ENCODE data around the gene OSBPL1A. TPM values are rescaled to one million over a fixed set of nuclear protein-coding genes. Genes with fewer than 3 reads are reported as not detected.

The OSBPL1A gene
- total RNA-seq, 1 experiment from 2014 or later: 53.1 TPM

GRCh38 chr18:24126155-24126961 is 271.3 kb downstream of the OSBPL1A start (continued):
- TF ChIP-seq ZNF416 (CRISPR knock-in tag; IDR thresholded peaks at IDR 0.05) (no peak), GTF2I (CRISPR knock-in tag; conservative IDR thresholded peaks at IDR 0.05) (no peak)

GRCh38 chr18:24121625-24122024 is 276.0 kb downstream of the OSBPL1A start:
- no peak overlapping the region for H3K27ac Mint-ChIP-seq
- H3K36me3 Mint-ChIP-seq: peaks cover 24% of the 10 kb centered on the region
- ChIA-PET CTCF (no interaction called here), POLR2A (no interaction called here)
- peaks cover 4% of the 10 kb centered on the region for H3K9me3 Mint-ChIP-seq
- ATAC-seq: no peak
- no peaks in the 10 kb centered on the region for H3K27me3 Mint-ChIP-seq (ENCODE audit: low read depth)
- no peak for DNase-seq (ENCODE audit: low spot score)
- H3K4me3 Mint-ChIP-seq: no peak overlapping the region
- no peaks in the 10 kb centered on the region for H3K4me1 Mint-ChIP-seq
- TF ChIP-seq SP1 (CRISPR knock-in tag; conservative IDR thresholded peaks at IDR 0.05) (no peak), USF1 (CRISPR knock-in tag; IDR thresholded peaks at IDR 0.05) (no peak), RELA (CRISPR knock-in tag; IDR thresholded peaks at IDR 0.05; ENCODE audit: borderline replicate concordance) (no peak), ZNF396 (CRISPR knock-in tag; IDR thresholded peaks at IDR 0.05; ENCODE audit: borderline replicate concordance) (no peak), FOXJ3 (CRISPR knock-in tag; IDR thresholded peaks at IDR 0.05; ENCODE audit: borderline replicate concordance) (no peak), FOXP4 (CRISPR knock-in tag; IDR thresholded peaks at IDR 0.05) (no peak), GTF2I (CRISPR knock-in tag; conservative IDR thresholded peaks at IDR 0.05) (no peak), ATF2 (CRISPR knock-in tag; IDR thresholded peaks at IDR 0.05; ENCODE audit: borderline replicate concordance, low read depth) (no peak), USF2 (CRISPR knock-in tag; IDR thresholded peaks at IDR 0.05) (no peak), PREB (CRISPR knock-in tag; IDR thresholded peaks at IDR 0.05; ENCODE audit: borderline replicate concordance) (no peak), TCF7 (CRISPR knock-in tag; IDR thresholded peaks at IDR 0.05; ENCODE audit: low read depth) (no peak), MXD4 (CRISPR knock-in tag; IDR thresholded peaks at IDR 0.05; ENCODE audit: borderline replicate concordance) (no peak)

- Mint-ChIP-seq H3K27me3 (ENCODE audit: low read depth) (no peaks in the 10 kb centered on the region), H3K4me1 (no peaks in the 10 kb centered on the region), H3K9me3 (peaks cover 4% of the 10 kb centered on the region), H3K4me3 (no peak overlapping the region), H3K27ac (no peak overlapping the region), H3K36me3 (peaks cover 22% of the 10 kb centered on the region)
- CTCF ChIA-PET: no interaction called here
- ATAC-seq: no peak
- POLR2A ChIA-PET: no interaction called here
- DNase-seq (ENCODE audit: low spot score): no peak
- TF ChIP-seq ZNF416 (CRISPR knock-in tag; IDR thresholded peaks at IDR 0.05) (no peak), CREM (CRISPR knock-in tag; IDR thresholded peaks at IDR 0.05) (no peak), ATF2 (CRISPR knock-in tag; IDR thresholded peaks at IDR 0.05; ENCODE audit: borderline replicate concordance, low read depth) (no peak), SP1 (CRISPR knock-in tag; conservative IDR thresholded peaks at IDR 0.05) (no peak), SOX15 (CRISPR knock-in tag; IDR thresholded peaks at IDR 0.05) (no peak), NR3C1 (CRISPR knock-in tag; conservative IDR thresholded peaks at IDR 0.05; ENCODE audit: low read depth) (no peak), NR1H2 (CRISPR knock-in tag; IDR thresholded peaks at IDR 0.05) (no peak), EMX1 (CRISPR knock-in tag; IDR thresholded peaks at IDR 0.05) (no peak), ARID4B (CRISPR knock-in tag; IDR thresholded peaks at IDR 0.05; ENCODE audit: borderline replicate concordance) (no peak)
These were observed 276.9 kb downstream of the OSBPL1A start for GRCh38 chr18:24120676-24121075.

Measured in WTC11 (cell line).